A673 (cell line): ENCODE results near the gene NR2C2.

Source experiments
- CTCF ChIP-seq: fragments of 300-800, 200-600 bp; sonication (generic); conservative IDR thresholded peaks from 2 replicates; pipeline ENCODE4 v1.5.1; 2017; ENCODE audit warnings: low read depth, mild to moderate bottlenecking, antibody characterized with exemption, low read length, moderate library complexity, mixed read lengths
- EZH2 ChIP-seq: fragments of 200-600 bp; sonication (generic); IDR thresholded peaks from 2 replicates; pipeline ENCODE4 v1.6.1; 2017; ENCODE audit warnings: borderline replicate concordance, low read depth, mild to moderate bottlenecking, mixed read lengths, antibody characterized with exemption, low read length; ENCODE audit not compliant: poor library complexity, severe bottlenecking

- TF ChIP-seq CTCF (no peak), EZH2 (no peak)
Observed at GRCh38 chr3:15007681-15008141, 60.3 kb downstream of the NR2C2 start.
